ENCODE results near the gene MBOAT1. TPM values are rescaled to one million over a fixed set of nuclear protein-coding genes. Genes with fewer than 3 reads are reported as not detected.

Gene MBOAT1
- total RNA-seq, 2 donors from 2014 or later, result 5.0 to 7.0 TPM

GRCh38 chr6:20070047-20070446 lies 142.2 kb downstream of the MBOAT1 start:
- Histone ChIP-seq H3K9me3 (no peaks in the 10 kb centered on the region), H3K27ac (no peak overlapping the region), H3K36me3 (no peaks in the 10 kb centered on the region), H3K4me3 (no peak overlapping the region), H3K27me3 (no peaks in the 10 kb centered on the region), H3K4me1 (no peaks in the 10 kb centered on the region)
- DNase-seq (ENCODE audit: low spot score), result no peak
- no peak for TF ChIP-seq CTCF (IDR thresholded peaks at IDR 0.05)

GRCh38 chr6:20069021-20069522 lies 143.2 kb downstream of the MBOAT1 start:
- H3K4me1 ChIP-seq, result no peaks in the 10 kb centered on the region
- no peak overlapping the region for H3K4me3 ChIP-seq
- no peaks in the 10 kb centered on the region for H3K36me3 ChIP-seq
- H3K27me3 ChIP-seq, result no peaks in the 10 kb centered on the region
- no peak overlapping the region for H3K27ac ChIP-seq
- DNase-seq (ENCODE audit: low spot score), result no peak
- no peak for TF ChIP-seq CTCF (IDR thresholded peaks at IDR 0.05)
- no peaks in the 10 kb centered on the region for H3K9me3 ChIP-seq

GRCh38 chr6:20068421-20068988 lies 143.8 kb downstream of the MBOAT1 start:
- no peaks in the 10 kb centered on the region for H3K9me3 ChIP-seq
- no peak overlapping the region for H3K27ac ChIP-seq
- no peak for TF ChIP-seq CTCF (IDR thresholded peaks at IDR 0.05)
- H3K36me3 ChIP-seq, result no peaks in the 10 kb centered on the region
- no peak for DNase-seq (ENCODE audit: low spot score)
- no peaks in the 10 kb centered on the region for H3K27me3 ChIP-seq
- no peaks in the 10 kb centered on the region for H3K4me1 ChIP-seq
- H3K4me3 ChIP-seq, result no peak overlapping the region

- peaks cover 0 to 5% of the 10 kb centered on the region in 2 donors for H3K9me3 ChIP-seq
- no peak for DNase-seq (ENCODE audit: low spot score)
- no peak for TF ChIP-seq CTCF (IDR thresholded peaks at IDR 0.05)
- H3K4me3 ChIP-seq, result no peak overlapping the region
- no peaks in the 10 kb centered on the region for H3K27me3 ChIP-seq
- H3K4me1 ChIP-seq, result no peaks in the 10 kb centered on the region
- H3K27ac ChIP-seq, result no peak overlapping the region
- no peaks in the 10 kb centered on the region for H3K36me3 ChIP-seq
These were observed 150.3 kb downstream of the MBOAT1 start for GRCh38 chr6:20061952-20062351.

- H3K36me3 ChIP-seq, result no peaks in the 10 kb centered on the region
- H3K27me3 ChIP-seq, result no peaks in the 10 kb centered on the region
- DNase-seq (ENCODE audit: low spot score), result no peak
- H3K4me3 ChIP-seq, result no peak overlapping the region
- H3K4me1 ChIP-seq, result no peaks in the 10 kb centered on the region
- no peak overlapping the region for H3K27ac ChIP-seq
- no peak for TF ChIP-seq CTCF (IDR thresholded peaks at IDR 0.05)
- peaks cover 0 to 5% of the 10 kb centered on the region in 2 donors for H3K9me3 ChIP-seq
These were observed 152.0 kb downstream of the MBOAT1 start for GRCh38 chr6:20060252-20060651.

GRCh38 chr6:20058912-20059311 lies 153.4 kb downstream of the MBOAT1 start:
- Histone ChIP-seq H3K36me3 (no peaks in the 10 kb centered on the region), H3K9me3 (peaks cover 0 to 5% of the 10 kb centered on the region in 2 donors), H3K4me3 (no peak overlapping the region), H3K27ac (no peak overlapping the region), H3K27me3 (no peaks in the 10 kb centered on the region), H3K4me1 (no peaks in the 10 kb centered on the region)
- TF ChIP-seq CTCF (IDR thresholded peaks at IDR 0.05), result no peak
- no peak for DNase-seq (ENCODE audit: low spot score)
